Testis (tissue), 3 donors: Measurements from ENCODE around the gene HSD3B2. TPM values are rescaled to one million over a fixed set of nuclear protein-coding genes. Genes with fewer than 3 reads are reported as not detected.

ENCODE experiments used
- DNase-seq: peaks from one replicate; pipeline ENCODE4 v3.0.0-alpha.2; 2019
- H3K27ac ChIP-seq, 2 donors: fragments of 200-600 bp; sonication (generic); one replicate each; pipeline ENCODE4 v1.5.1; 2019
- H3K27me3 ChIP-seq: fragments of 200-600 bp; sonication (generic); one replicate; pipeline ENCODE4 v1.5.1; 2019
- H3K36me3 ChIP-seq: fragments of 200-600 bp; sonication (generic); one replicate; pipeline ENCODE4 v1.5.1; 2017; ENCODE audit warnings: low read depth; ENCODE audit errors: missing control alignments
- H3K4me1 ChIP-seq: fragments of 200-600 bp; sonication (generic); one replicate; pipeline ENCODE4 v1.5.1; 2019
- H3K4me3 ChIP-seq, 2 donors: fragments of 200-600 bp; sonication (generic); one replicate each; pipeline ENCODE4 v1.5.1; 2017 to 2019
- H3K9me3 ChIP-seq: fragments of 200-600 bp; sonication (generic); one replicate; pipeline ENCODE4 v1.5.1; 2017
- POLR2A ChIP-seq: fragments of 450-650 bp; IDR thresholded peaks from one replicate; pipeline ENCODE4 v1.6.1; 2017; ENCODE audit warnings: antibody characterized with exemption, mild to moderate bottlenecking, moderate library complexity
- WGBS, 2 donors: methylation state at CpG; one replicate each; pipeline ENCODE4 v1.1.5; 2018; 5-methylcytosine and 5-hydroxymethylcytosine counted together
- intact Hi-C: fragments of 100-400 bp; cut with DNase I; formaldehyde crosslinking; loops from one replicate; pipeline ENCODE4 v1.15.1; 2023; ENCODE audit warnings: low total_unique reads
- polyA plus RNA-seq: library from polyadenylated mRNA; stranded (reverse); fragments of 350-450 nt; fragmentation: Illumina TruSeq; extraction: RNeasy Lipid Tissue Mini Kit (QIAGEN cat#74804); gene quantifications from one replicate; pipeline ENCODE4 v1.2.3, GENCODE V29; 2014; ENCODE audit warnings: low read depth, low replicate concordance; ENCODE audit not compliant: insufficient read depth
- total RNA-seq, 2 donors: library from RNA; depleted of rRNA; stranded (reverse); fragments of >200 nt; gene quantifications; one replicate each; pipeline ENCODE4 v1.2.3, GENCODE V29; 2016
- TF ChIP-seq, protein P1 (sequence below), 3 experiments: fragments of 450-650 bp in 2 of 3; fragments of 200-600 bp in 1 of 3; sonication (generic) in 1 of 3; IDR thresholded peaks; one replicate each; pipeline ENCODE4 v1.5.1; 2016 to 2019; ENCODE audit warnings: antibody characterized with exemption in 3 of 3, mild to moderate bottlenecking in 2 of 3, moderate library complexity in 1 of 3

The HSD3B2 gene
- total and polyA plus RNA-seq, 3 donors from 2014 or later = 0.19 to 3.1 (median 0.63) TPM

GRCh38 chr1:119404736-119405135 lies 10.2 kb upstream of the HSD3B2 start:
- Histone ChIP-seq H3K36me3 (no peaks in the 10 kb centered on the region), H3K27me3 (no peaks in the 10 kb centered on the region), H3K4me1 (no peaks in the 10 kb centered on the region), H3K27ac (no peak overlapping the region), H3K9me3 (no peaks in the 10 kb centered on the region), H3K4me3 (no peak overlapping the region)
- intact Hi-C loops = no loop called here
- 52 to 54% methylated on average over 2 of the region's 2 CpGs for WGBS, 2 donors
- no peak for DNase-seq
- TF ChIP-seq POLR2A = no peak
- TF ChIP-seq, protein P1, sequence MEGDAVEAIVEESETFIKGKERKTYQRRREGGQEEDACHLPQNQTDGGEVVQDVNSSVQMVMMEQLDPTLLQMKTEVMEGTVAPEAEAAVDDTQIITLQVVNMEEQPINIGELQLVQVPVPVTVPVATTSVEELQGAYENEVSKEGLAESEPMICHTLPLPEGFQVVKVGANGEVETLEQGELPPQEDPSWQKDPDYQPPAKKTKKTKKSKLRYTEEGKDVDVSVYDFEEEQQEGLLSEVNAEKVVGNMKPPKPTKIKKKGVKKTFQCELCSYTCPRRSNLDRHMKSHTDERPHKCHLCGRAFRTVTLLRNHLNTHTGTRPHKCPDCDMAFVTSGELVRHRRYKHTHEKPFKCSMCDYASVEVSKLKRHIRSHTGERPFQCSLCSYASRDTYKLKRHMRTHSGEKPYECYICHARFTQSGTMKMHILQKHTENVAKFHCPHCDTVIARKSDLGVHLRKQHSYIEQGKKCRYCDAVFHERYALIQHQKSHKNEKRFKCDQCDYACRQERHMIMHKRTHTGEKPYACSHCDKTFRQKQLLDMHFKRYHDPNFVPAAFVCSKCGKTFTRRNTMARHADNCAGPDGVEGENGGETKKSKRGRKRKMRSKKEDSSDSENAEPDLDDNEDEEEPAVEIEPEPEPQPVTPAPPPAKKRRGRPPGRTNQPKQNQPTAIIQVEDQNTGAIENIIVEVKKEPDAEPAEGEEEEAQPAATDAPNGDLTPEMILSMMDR (IDR thresholded peaks at IDR 0.05) = no peak

GRCh38 chr1:119409731-119410130 lies 5.2 kb upstream of the HSD3B2 start:
- no peak for DNase-seq
- Histone ChIP-seq H3K4me1 (no peaks in the 10 kb centered on the region), H3K36me3 (no peaks in the 10 kb centered on the region), H3K27ac (no peak overlapping the region), H3K27me3 (no peaks in the 10 kb centered on the region), H3K4me3 (no peak overlapping the region), H3K9me3 (no peaks in the 10 kb centered on the region)
- intact Hi-C loops = no loop called here
- TF ChIP-seq, protein P1 (IDR thresholded peaks at IDR 0.05) = no peak
- TF ChIP-seq POLR2A = no peak

- 51 to 57% methylated on average over 3 of the region's 3 CpGs for WGBS, 2 donors
- no peaks in the 10 kb centered on the region for H3K36me3 ChIP-seq
- DNase-seq = no peak
- H3K9me3 ChIP-seq = no peaks in the 10 kb centered on the region
- H3K4me3 ChIP-seq = no peak overlapping the region
- H3K27ac ChIP-seq = no peak overlapping the region
- H3K27me3 ChIP-seq = no peaks in the 10 kb centered on the region
- no peak for TF ChIP-seq POLR2A
- TF ChIP-seq, protein P1 (IDR thresholded peaks at IDR 0.05) = no peak
- peaks cover 7% of the 10 kb centered on the region for H3K4me1 ChIP-seq
- intact Hi-C loops = no loop called here
These were observed 4.0 kb upstream of the HSD3B2 start for GRCh38 chr1:119410961-119411360.

DNA sequence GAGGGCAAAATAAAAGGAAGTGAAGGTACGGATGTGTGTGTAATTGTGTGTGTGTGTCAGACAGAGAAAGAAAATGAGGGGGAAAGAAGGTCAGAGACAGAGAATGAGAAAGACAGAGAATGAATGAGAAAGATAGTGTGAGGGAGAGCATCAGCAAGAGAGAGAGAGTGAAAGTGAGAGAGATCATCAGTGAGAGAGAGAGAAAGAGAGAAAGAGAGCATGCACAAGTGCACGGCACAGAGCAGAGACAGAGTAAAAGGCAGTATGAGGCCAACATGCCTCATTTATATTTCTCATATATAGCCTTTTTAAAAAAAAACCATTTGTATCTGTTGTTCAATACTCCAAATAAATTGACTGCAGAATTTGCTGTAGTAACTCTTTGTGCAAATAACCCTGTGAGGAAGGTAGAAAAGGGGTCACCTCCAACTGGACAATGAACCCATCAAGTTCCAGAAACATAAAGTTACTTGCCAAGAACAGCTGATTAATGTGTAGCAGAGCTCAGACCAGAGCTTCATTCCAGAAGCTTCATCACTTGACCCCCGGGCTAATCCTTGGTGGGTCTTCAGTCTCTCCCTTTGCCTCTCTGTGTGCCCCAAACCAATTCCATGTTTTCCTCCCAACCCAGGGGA lies 1.2 kb downstream of the HSD3B2 start:
- peaks cover 7% of the 10 kb centered on the region for H3K4me1 ChIP-seq
- no peak overlapping the region for H3K4me3 ChIP-seq
- H3K36me3 ChIP-seq = no peaks in the 10 kb centered on the region
- H3K27me3 ChIP-seq = no peaks in the 10 kb centered on the region
- no peak for DNase-seq
- no peaks in the 10 kb centered on the region for H3K9me3 ChIP-seq
- 74 to 83% methylated on average over 3 of the region's 3 CpGs for WGBS, 2 donors
- TF ChIP-seq, protein P1 (IDR thresholded peaks at IDR 0.05) = no peak
- TF ChIP-seq POLR2A = no peak
- H3K27ac ChIP-seq = no peak overlapping the region
- intact Hi-C loops = no loop called here

DNA sequence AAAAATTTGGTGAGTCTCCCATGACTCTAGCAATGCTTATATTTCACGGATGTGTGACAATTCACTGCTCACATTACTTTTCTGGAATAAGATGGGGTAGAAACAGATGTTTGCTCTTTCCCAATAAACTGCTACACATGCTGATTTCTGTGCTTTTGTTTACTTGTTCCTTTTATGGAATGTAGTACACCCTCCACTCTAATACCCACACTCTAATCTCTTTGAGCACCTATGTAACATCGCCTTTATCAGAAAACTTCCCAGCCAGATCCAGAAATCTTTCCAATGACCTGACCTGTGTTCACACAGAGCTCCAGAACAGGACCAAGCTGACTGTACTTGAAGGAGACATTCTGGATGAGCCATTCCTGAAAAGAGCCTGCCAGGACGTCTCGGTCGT lies 4.2 kb downstream of the HSD3B2 start:
- H3K4me1 ChIP-seq = peaks cover 7% of the 10 kb centered on the region
- TF ChIP-seq POLR2A = no peak
- TF ChIP-seq, protein P1 (IDR thresholded peaks at IDR 0.05) = no peak
- intact Hi-C loops = no loop called here
- no peaks in the 10 kb centered on the region for H3K9me3 ChIP-seq
- 80 to 87% methylated on average over 5 of the region's 5 CpGs for WGBS, 2 donors
- H3K4me3 ChIP-seq = no peak overlapping the region
- no peak overlapping the region for H3K27ac ChIP-seq
- H3K36me3 ChIP-seq = no peaks in the 10 kb centered on the region
- no peak for DNase-seq
- H3K27me3 ChIP-seq = no peaks in the 10 kb centered on the region
